IPS-18a (cell line): Measurements from ENCODE around the gene FASN.
A peak's percentile ranks its signal among the peaks of the same experiment; 100 is the strongest.
"Not testable (repeated sequence)": the region's sequence is repeated elsewhere in the genome, so short reads cannot be mapped to it uniquely, and the experiment has no call there.

Experiments
- H3K27ac ChIP-seq: one replicate; pipeline ENCODE4 v1.5.1; 2013; ENCODE audit warnings: low read length
- H3K27me3 ChIP-seq: one replicate; pipeline ENCODE4 v1.6.1; 2013; ENCODE audit warnings: mild to moderate bottlenecking, low read length; ENCODE audit not compliant: control insufficient read depth, insufficient read depth
- H3K36me3 ChIP-seq: one replicate; pipeline ENCODE4 v1.6.1; 2013; ENCODE audit warnings: low read depth, low read length; ENCODE audit not compliant: control insufficient read depth
- H3K4me1 ChIP-seq: one replicate; pipeline ENCODE4 v1.6.1; 2013; ENCODE audit warnings: low read depth, low read length; ENCODE audit not compliant: control insufficient read depth
- H3K4me3 ChIP-seq: one replicate; pipeline ENCODE4 v1.5.1; 2013; ENCODE audit warnings: low read length
- H3K9ac ChIP-seq: one replicate; pipeline ENCODE4 v1.6.1; 2013; ENCODE audit warnings: mild to moderate bottlenecking, low read length, moderate library complexity
- H3K9me3 ChIP-seq: one replicate; pipeline ENCODE4 v1.6.1; 2013; ENCODE audit warnings: low read depth, low read length; ENCODE audit not compliant: control insufficient read depth

The FASN gene

GRCh38 chr17:82047914-82048570 lies 50.0 kb downstream of the FASN start:
- Histone ChIP-seq H3K27me3 (no peaks in the 10 kb centered on the region), H3K9ac (no peak overlapping the region), H3K36me3 (peaks cover 5% of the 10 kb centered on the region), H3K4me1 (peaks cover 7% of the 10 kb centered on the region), H3K9me3 (no peaks in the 10 kb centered on the region), H3K4me3 (no peak overlapping the region), H3K27ac (no peak overlapping the region)

DNA sequence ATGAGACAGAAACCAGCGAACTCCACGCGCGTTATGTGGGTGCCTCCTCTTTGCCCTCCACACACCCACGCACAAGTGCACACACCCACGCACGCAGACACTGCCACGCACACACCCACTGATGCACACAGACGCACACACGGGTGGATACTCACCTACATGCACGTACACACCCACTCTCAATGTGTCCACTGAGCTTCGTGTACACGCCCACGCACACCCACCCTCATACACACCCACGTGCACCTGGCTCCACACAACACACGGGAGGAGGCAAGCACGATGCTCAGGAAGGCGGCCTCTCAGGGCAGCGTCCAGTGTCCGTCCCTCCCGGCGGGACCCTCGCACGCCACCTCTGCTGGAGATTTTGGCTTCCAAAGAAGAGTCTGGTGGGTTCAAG lies 50.7 kb downstream of the FASN start:
- Histone ChIP-seq H3K9me3 (no peaks in the 10 kb centered on the region), H3K4me3 (no peak overlapping the region), H3K36me3 (peaks cover 5% of the 10 kb centered on the region), H3K27me3 (no peaks in the 10 kb centered on the region), H3K4me1 (peaks cover 7% of the 10 kb centered on the region), H3K27ac (no peak overlapping the region), H3K9ac (no peak overlapping the region)

- H3K9ac ChIP-seq = no peak overlapping the region
- no peaks in the 10 kb centered on the region for H3K9me3 ChIP-seq
- no peak overlapping the region for H3K4me3 ChIP-seq
- H3K36me3 ChIP-seq = peaks cover 5% of the 10 kb centered on the region
- no peaks in the 10 kb centered on the region for H3K27me3 ChIP-seq
- no peak overlapping the region for H3K27ac ChIP-seq
- peaks cover 7% of the 10 kb centered on the region for H3K4me1 ChIP-seq
These were observed 51.1 kb downstream of the FASN start for GRCh38 chr17:82046903-82047302.

- no peaks in the 10 kb centered on the region for H3K27me3 ChIP-seq
- peaks cover 7% of the 10 kb centered on the region for H3K4me1 ChIP-seq
- peaks cover 5% of the 10 kb centered on the region for H3K36me3 ChIP-seq
- no peaks in the 10 kb centered on the region for H3K9me3 ChIP-seq
- no peak overlapping the region for H3K4me3 ChIP-seq
- no peak overlapping the region for H3K9ac ChIP-seq
- H3K27ac ChIP-seq = no peak overlapping the region
These were observed 52.0 kb downstream of the FASN start for GRCh38 chr17:82045936-82046484.

- H3K9ac ChIP-seq = no peak overlapping the region
These were observed 54.5 kb downstream of the FASN start for GRCh38 chr17:82043507-82043906.

GRCh38 chr17:82042649-82043048 lies 55.4 kb downstream of the FASN start:
- H3K9ac ChIP-seq = no peak overlapping the region

More at GRCh38 chr17:82043507-82043906, 54.5 kb downstream of the FASN start:
- Histone ChIP-seq H3K27ac (no peak overlapping the region), H3K4me1 (peaks cover 7% of the 10 kb centered on the region), H3K9me3 (no peaks in the 10 kb centered on the region), H3K36me3 (peaks cover 5% of the 10 kb centered on the region), H3K27me3 (no peaks in the 10 kb centered on the region), H3K4me3 (no peak overlapping the region)

GRCh38 chr17:82041144-82041814 lies 56.8 kb downstream of the FASN start:
- peaks cover 11% of the 10 kb centered on the region for H3K4me1 ChIP-seq
- no peak overlapping the region for H3K27ac ChIP-seq
- H3K27me3 ChIP-seq = no peaks in the 10 kb centered on the region
- H3K9me3 ChIP-seq = no peaks in the 10 kb centered on the region
- no peak overlapping the region for H3K9ac ChIP-seq
- no peak overlapping the region for H3K4me3 ChIP-seq
- H3K36me3 ChIP-seq = no peaks in the 10 kb centered on the region

More at GRCh38 chr17:82042649-82043048, 55.4 kb downstream of the FASN start:
- Histone ChIP-seq H3K27ac (no peak overlapping the region), H3K36me3 (peaks cover 5% of the 10 kb centered on the region), H3K9me3 (no peaks in the 10 kb centered on the region), H3K27me3 (no peaks in the 10 kb centered on the region), H3K4me1 (peaks cover 11% of the 10 kb centered on the region), H3K4me3 (no peak overlapping the region)

DNA sequence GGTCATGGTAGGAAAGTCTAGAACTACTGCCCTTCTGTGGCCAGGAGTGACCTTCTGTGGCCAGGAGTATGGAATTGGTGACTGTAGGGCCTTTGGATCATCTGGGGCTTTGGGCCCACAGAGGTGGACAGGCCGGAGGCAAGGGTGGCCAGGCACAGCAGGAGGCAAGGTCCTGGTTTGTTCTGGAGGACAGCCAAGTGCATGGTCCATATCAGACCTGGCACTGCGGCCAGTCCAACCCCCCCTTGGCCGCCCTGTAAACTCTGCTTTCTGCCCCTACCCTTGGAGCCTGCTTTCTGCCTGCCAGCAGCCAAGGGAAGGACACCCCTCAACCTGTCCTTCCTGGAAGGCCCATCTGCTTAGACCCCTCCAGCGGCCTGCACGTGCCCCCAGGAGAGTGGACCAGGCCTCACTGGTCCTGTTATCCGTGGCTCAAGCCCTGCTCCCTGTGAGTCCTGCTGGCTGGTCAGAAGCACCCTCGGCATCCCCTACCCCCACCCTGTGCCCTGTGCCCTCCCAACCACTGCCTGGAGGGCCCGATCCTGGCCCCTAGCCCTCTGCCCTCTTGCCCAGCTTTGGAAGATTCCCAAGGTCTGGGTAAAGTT lies 58.2 kb downstream of the FASN start:
- Histone ChIP-seq H3K4me3 (no peak overlapping the region), H3K4me1 (peaks cover 11% of the 10 kb centered on the region), H3K36me3 (no peaks in the 10 kb centered on the region), H3K27me3 (no peaks in the 10 kb centered on the region), H3K27ac (no peak overlapping the region), H3K9ac (no peak overlapping the region), H3K9me3 (no peaks in the 10 kb centered on the region)

GRCh38 chr17:82038796-82039409 lies 59.1 kb downstream of the FASN start:
- not testable (repeated sequence) for H3K36me3 ChIP-seq, H3K27me3 ChIP-seq, H3K4me3 ChIP-seq, H3K9me3 ChIP-seq, H3K9ac ChIP-seq, H3K27ac ChIP-seq
- peaks cover 10% of the 10 kb centered on the region for H3K4me1 ChIP-seq

DNA sequence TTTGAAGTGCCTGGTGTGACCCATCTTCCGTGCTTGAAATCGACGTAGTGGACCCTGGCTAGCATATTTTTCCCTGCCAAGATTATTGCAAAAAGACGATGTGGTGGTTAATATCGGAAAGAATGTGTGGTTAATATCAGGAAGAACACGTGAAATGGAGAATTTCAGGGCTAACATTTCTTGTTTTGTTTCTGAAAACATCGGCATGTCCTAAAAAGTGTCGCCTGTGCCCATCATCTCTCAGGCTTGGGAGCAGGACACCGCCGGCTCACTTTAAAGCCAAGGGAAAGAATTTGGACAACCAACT lies 60.2 kb downstream of the FASN start:
- Histone ChIP-seq H3K36me3 (no peaks in the 10 kb centered on the region), H3K27ac (no peak overlapping the region), H3K4me1 (peaks cover 4% of the 10 kb centered on the region), H3K27me3 (no peaks in the 10 kb centered on the region), H3K9me3 (no peaks in the 10 kb centered on the region), H3K9ac (no peak overlapping the region), H3K4me3 (peak overlapping the region; percentile 53)

DNA sequence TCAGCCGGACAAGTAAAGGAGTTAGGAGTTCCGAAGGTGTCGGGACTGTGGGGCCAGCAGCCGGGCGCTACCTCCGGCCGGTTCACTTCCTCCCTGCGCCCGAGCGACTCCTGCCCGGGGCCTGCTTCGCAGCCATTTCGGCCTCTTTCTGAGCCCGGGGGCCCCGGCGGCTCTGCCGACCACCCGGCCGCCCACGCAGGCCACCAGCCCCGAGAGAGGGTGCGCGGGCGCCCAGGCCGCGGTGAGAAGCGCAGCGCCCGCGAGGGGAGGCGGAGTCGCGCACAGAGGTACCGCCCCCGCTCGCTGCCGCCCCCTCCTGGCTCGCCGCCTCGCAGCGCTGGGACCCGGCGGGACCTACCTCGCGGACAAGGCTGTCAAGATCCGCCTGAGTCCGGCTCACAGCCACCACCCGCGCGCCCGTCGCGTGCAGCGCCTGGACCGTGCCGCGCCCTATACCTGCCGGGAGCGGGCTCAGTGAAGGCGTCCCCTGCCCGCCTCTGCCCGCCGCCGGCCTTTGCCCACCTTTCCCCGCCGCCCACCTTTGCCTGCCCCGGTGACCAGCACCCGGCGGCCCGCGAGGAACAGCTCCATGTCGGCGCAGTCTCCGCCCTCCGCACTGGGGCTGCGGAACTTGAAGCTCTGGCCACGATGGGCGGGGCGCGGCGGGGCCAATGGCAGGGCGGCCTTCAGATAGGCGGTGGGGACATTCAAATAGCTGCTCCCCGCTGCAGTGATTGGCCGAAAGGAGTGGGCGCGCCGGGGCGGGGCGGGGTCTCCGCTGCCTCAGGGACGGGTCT lies 60.7 kb downstream of the FASN start, which contains the start of gene DCXR:
Gene DCXR, minus strand, starts transcription at position 606 of the 797 bp plus-strand sequence. Its CDS starts 15 bp downstream, at position 591.
- H3K9me3 ChIP-seq = no peaks in the 10 kb centered on the region
- H3K27ac ChIP-seq = no peak within 1 kb of the TSS
- H3K27me3 ChIP-seq = no peaks in the 10 kb centered on the region
- H3K4me1 ChIP-seq = peaks cover 4% of the 10 kb centered on the region
- peak within 1 kb of the TSS; percentile 53 for H3K4me3 ChIP-seq
- H3K36me3 ChIP-seq = no peaks in the 10 kb centered on the region
- H3K9ac ChIP-seq = peak within 1 kb of the TSS; percentile 4
